ENCODE data around the gene PTPRT. TPM values are rescaled to one million over a fixed set of nuclear protein-coding genes. Genes with fewer than 3 reads are reported as not detected.
A peak's percentile ranks its signal among the peaks of the same experiment; 100 is the strongest.

Gene PTPRT
- total and polyA plus RNA-seq, 2 of the 13 experiments (the other 11 are each of a cell fraction or from before 2014, with no cell fraction given): under 0.01 to 0.09 TPM

GRCh38 chr20:43185901-43186300 lies 3.8 kb downstream of the PTPRT start:
- DNase-seq (ENCODE audit: low spot score): no peak
- intact Hi-C loops (cut with micrococcal nuclease; ENCODE audit: unreplicated experiment) (no loop called here), in situ Hi-C loops (cut with HindIII; ENCODE audit: extremely low pct_ligation_motif_present, low pct_unique_long_range_greater_than_20kb) (no loop called here)
- TF ChIP-seq SP2 (CRISPR knock-in tag; IDR thresholded peaks at IDR 0.05): no peak
- H3K36me3 ChIP-seq (replicated peaks in 1 of 2; ENCODE audit: control insufficient read depth in 1 of 2, insufficient read depth in 2 of 2, low read length in 2 of 2): no peaks in the 10 kb centered on the region
- no peak for ATAC-seq
- ChIA-PET CTCF (ENCODE audit: low intra/inter-chr PET ratio, low total read pairs) (interaction anchor here (0.7 to 2.6 kb wide), 2 partner anchors 982 to 1447 kb away, joined by 3 to 20 read pairs; no protein-coding TSS in a partner anchor), POLR2A (no interaction called here)
- no peak overlapping the region for H3K4me2 ChIP-seq (ENCODE audit: low read depth, low read length)
- no peak overlapping the region for H2AFZ ChIP-seq (ENCODE audit: low read length)
- H3K4me3 ChIP-seq (replicated peaks in 1 of 3; ENCODE audit: insufficient read depth in 1 of 3, low read depth in 2 of 3, low read length in 3 of 3): no peak overlapping the region
- H3K9ac ChIP-seq (ENCODE audit: insufficient read depth, low read depth, low read length): no peak overlapping the region
- WGBS (ENCODE audit: low lambda C conversion rate): 2% methylated on average over 4 of the region's 4 CpGs
- H3K79me2 ChIP-seq (ENCODE audit: insufficient read depth, low read length): no peaks in the 10 kb centered on the region
- peaks cover 9 to 53% of the 10 kb centered on the region in 2 experiments; a peak in 3 of 5 replicates for H3K27me3 ChIP-seq (ENCODE audit: control insufficient read depth in 1 of 2, insufficient read depth in 2 of 2, low read length in 2 of 2)
- no peaks in the 10 kb centered on the region for H4K20me1 ChIP-seq (ENCODE audit: insufficient read depth, low read length)
- no peaks in the 10 kb centered on the region for H3K9me3 ChIP-seq (ENCODE audit: low read length)
- H3K4me1 ChIP-seq (ENCODE audit: insufficient read depth, low read length): no peaks in the 10 kb centered on the region
- no peak for FAIRE-seq
- no peak overlapping the region for H3K27ac ChIP-seq (ENCODE audit: extremely low read length, insufficient read depth, low read length)
- BruUV-seq (replicated peaks): no TSS peak

DNA sequence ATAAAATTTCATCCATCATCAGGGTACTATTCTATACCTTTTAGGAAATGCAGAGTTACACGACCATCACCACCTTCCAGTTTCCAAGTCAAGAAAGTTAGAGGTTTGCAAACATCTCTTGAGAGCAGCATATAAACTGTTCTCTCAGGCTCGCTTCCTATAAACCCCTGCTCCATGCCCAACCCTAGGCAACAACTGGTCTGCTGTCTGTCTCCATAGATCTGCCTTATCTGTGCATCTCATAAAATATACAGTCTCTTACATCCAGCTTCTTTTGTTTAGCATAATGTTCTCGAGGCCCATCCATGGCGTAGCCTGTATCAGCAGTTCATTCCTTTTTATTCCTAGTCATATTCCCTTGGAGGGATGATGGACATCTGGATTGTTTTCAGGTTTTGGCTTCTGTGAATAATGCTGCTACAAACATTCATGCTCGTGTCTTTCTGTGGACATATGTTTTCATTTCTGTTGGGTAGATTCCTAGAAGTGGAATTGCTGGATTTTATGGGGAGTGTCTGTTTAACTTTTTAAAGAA lies 6.1 kb downstream of the PTPRT start:
- H2AFZ ChIP-seq (ENCODE audit: low read length): no peak overlapping the region
- FAIRE-seq (no peak), ATAC-seq (no peak), DNase-seq (ENCODE audit: low spot score) (no peak)
- H3K9me3 ChIP-seq (ENCODE audit: low read length): no peaks in the 10 kb centered on the region
- WGBS (ENCODE audit: low lambda C conversion rate): 3% methylated on average over 5 of the region's 5 CpGs
- intact Hi-C loops (cut with micrococcal nuclease; ENCODE audit: unreplicated experiment) (no loop called here), in situ Hi-C loops (cut with HindIII; ENCODE audit: extremely low pct_ligation_motif_present, low pct_unique_long_range_greater_than_20kb) (no loop called here)
- no peak overlapping the region for H3K27ac ChIP-seq (ENCODE audit: extremely low read length, insufficient read depth, low read length)
- ChIA-PET CTCF (ENCODE audit: low intra/inter-chr PET ratio, low total read pairs) (no interaction called here), POLR2A (no interaction called here)
- TF ChIP-seq FUBP1 (CRISPR knock-in tag; IDR thresholded peaks at IDR 0.05; ENCODE audit: borderline replicate concordance) (no peak), ZNF781 (CRISPR knock-in tag; IDR thresholded peaks at IDR 0.05; ENCODE audit: borderline replicate concordance, not compliant biosample characterization) (no peak), ZNF317 (CRISPR knock-in tag; IDR thresholded peaks at IDR 0.05) (0 out of 2 replicates have a peak, but pooled peaks have one; percentile 34), PITX1 (CRISPR knock-in tag; IDR thresholded peaks at IDR 0.05) (no peak)
- H3K9ac ChIP-seq (ENCODE audit: insufficient read depth, low read depth, low read length): no peak overlapping the region
- H3K36me3 ChIP-seq (replicated peaks in 1 of 2; ENCODE audit: control insufficient read depth in 1 of 2, insufficient read depth in 2 of 2, low read length in 2 of 2): no peaks in the 10 kb centered on the region
- H4K20me1 ChIP-seq (ENCODE audit: insufficient read depth, low read length): no peaks in the 10 kb centered on the region
- H3K4me3 ChIP-seq (replicated peaks in 1 of 3; ENCODE audit: insufficient read depth in 1 of 3, low read depth in 2 of 3, low read length in 3 of 3): no peak overlapping the region
- no peak overlapping the region for H3K4me2 ChIP-seq (ENCODE audit: low read depth, low read length)
- no peaks in the 10 kb centered on the region for H3K4me1 ChIP-seq (ENCODE audit: insufficient read depth, low read length)
- H3K27me3 ChIP-seq (ENCODE audit: control insufficient read depth in 1 of 2, insufficient read depth in 2 of 2, low read length in 2 of 2): peaks cover 7 to 45% of the 10 kb centered on the region in 2 experiments; a peak in 3 of 5 replicates
- no peaks in the 10 kb centered on the region for H3K79me2 ChIP-seq (ENCODE audit: insufficient read depth, low read length)
- no TSS peak for BruUV-seq (replicated peaks)
